ENCODE measurements around the gene KIFC3.
"Not testable (repeated sequence)": the region's sequence is repeated elsewhere in the genome, so short reads cannot be mapped to it uniquely, and the experiment has no call there.

GRCh38 chr16:57846931-57847330, 44.6 kb upstream of the KIFC3 start:
- TF ChIP-seq CTCF (IDR thresholded peaks at IDR 0.05); POLR2A (IDR thresholded peaks at IDR 0.05; ENCODE audit: low read depth); EP300 (IDR thresholded peaks at IDR 0.05); POLR2AphosphoS5 (IDR thresholded peaks at IDR 0.05): not testable (repeated sequence)
